Gastrocnemius medialis (tissue), 4 donors: ENCODE measurements around the gene MEIOB.

Experiments
- POLR2A ChIP-seq, 2 donors: fragments of 450-650 bp; IDR thresholded peaks; one replicate each; pipeline ENCODE4 v1.6.1; 2017; ENCODE audit warnings: antibody characterized with exemption in 2 of 2, mild to moderate bottlenecking in 2 of 2, moderate library complexity in 2 of 2
- TF ChIP-seq, protein P1 (sequence below), 5 experiments: fragments of 450-650 bp in 3 of 5; fragments of 200-600 bp in 2 of 5; sonication (generic) in 2 of 5; IDR thresholded peaks in 4 of 5; conservative IDR thresholded peaks in 1 of 5; 1 replicate in 4 of 5; 2 replicates in 1 of 5; pipeline ENCODE4 v1.5.1; 2016 to 2019; ENCODE audit warnings: antibody characterized with exemption in 5 of 5, mild to moderate bottlenecking in 3 of 5, moderate library complexity in 3 of 5

DNA sequence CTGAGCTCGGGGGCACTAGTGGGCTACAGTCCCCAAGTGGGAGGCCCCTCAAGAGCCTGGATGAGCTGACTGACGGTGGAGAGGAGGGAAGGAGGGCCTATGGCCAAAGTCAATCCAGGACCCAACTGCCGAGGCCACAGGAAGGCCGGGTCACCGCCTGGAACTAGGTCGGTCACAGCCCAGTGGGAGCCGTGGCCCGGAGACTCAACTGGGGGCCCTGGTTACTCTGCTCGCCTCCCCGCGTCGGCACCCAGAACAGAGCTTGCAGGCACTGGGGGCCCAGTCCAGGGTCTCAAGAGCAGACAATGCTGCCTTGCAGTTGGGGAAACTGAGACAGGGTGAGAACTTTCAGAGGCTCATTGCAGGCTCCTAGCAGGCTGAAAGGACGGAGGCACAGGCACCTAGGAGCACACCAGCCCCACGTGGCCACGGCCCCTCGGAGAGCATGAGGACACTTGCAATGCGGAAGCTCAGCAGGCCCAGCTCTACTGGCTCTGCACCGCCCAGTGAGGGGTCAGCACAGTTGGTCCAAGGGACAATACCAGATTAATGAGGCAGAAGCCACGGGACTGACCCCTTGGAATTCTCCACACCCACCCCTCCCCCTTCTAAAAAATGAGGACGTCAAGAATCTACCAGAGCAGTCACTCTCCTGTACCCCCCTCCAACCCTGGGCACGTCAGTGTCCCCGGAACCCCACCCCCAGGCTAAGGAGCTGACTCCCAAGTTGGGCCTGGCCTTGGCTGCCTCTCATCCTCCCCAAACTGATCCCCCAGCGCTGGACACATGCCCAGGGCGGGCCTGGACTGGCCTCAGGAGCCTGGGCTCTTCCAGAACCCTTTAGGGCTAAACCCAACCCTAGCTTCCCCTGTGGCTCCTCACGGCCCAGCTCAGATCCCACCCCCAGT is 44.0 kb upstream of the MEIOB start:
- TF ChIP-seq POLR2A (IDR thresholded peaks at IDR 0.05) = no peak
- TF ChIP-seq, protein P1, sequence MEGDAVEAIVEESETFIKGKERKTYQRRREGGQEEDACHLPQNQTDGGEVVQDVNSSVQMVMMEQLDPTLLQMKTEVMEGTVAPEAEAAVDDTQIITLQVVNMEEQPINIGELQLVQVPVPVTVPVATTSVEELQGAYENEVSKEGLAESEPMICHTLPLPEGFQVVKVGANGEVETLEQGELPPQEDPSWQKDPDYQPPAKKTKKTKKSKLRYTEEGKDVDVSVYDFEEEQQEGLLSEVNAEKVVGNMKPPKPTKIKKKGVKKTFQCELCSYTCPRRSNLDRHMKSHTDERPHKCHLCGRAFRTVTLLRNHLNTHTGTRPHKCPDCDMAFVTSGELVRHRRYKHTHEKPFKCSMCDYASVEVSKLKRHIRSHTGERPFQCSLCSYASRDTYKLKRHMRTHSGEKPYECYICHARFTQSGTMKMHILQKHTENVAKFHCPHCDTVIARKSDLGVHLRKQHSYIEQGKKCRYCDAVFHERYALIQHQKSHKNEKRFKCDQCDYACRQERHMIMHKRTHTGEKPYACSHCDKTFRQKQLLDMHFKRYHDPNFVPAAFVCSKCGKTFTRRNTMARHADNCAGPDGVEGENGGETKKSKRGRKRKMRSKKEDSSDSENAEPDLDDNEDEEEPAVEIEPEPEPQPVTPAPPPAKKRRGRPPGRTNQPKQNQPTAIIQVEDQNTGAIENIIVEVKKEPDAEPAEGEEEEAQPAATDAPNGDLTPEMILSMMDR (IDR thresholded peaks at IDR 0.05 in 4 of 5, conservative IDR thresholded peaks at IDR 0.05 in 1 of 5) = no peak
